NT2/D1 (cell line): Measurements from ENCODE around the gene OR2A42.
"Not testable (repeated sequence)": the region's sequence is repeated elsewhere in the genome, so short reads cannot be mapped to it uniquely, and the experiment has no call there.

Experiments used
- SUZ12 ChIP-seq: IDR thresholded peaks from 2 replicates; pipeline ENCODE4 v1.6.1; 2011; ENCODE audit not compliant: insufficient read length, insufficient read depth; ENCODE audit errors: extremely low read depth
- YY1 ChIP-seq: IDR thresholded peaks from 2 replicates; pipeline ENCODE4 v1.6.1; 2011; ENCODE audit not compliant: insufficient read length, insufficient read depth
- ZNF274 ChIP-seq: IDR thresholded peaks from 2 replicates; pipeline ENCODE4 v1.6.1; 2011; ENCODE audit warnings: mild to moderate bottlenecking, low read depth, low read length

GRCh38 chr7:144238530-144239082 is 799 bp downstream of the OR2A42 start:
- not testable (repeated sequence) for TF ChIP-seq SUZ12, YY1, ZNF274
